IPS-20b (cell line): Measurements from ENCODE around the gene KRTAP26-1.

Source experiments
- H3K27ac ChIP-seq: one replicate; pipeline ENCODE4 v1.5.1; 2013; ENCODE audit warnings: low read length
- H3K27me3 ChIP-seq: 2 replicates; pipeline ENCODE4 v1.6.1; 2013; ENCODE audit warnings: mild to moderate bottlenecking, low read length, inconsistent platforms; ENCODE audit not compliant: insufficient read depth
- H3K36me3 ChIP-seq: 2 replicates; pipeline ENCODE4 v1.6.1; 2013; ENCODE audit warnings: low read depth, mild to moderate bottlenecking, inconsistent platforms, low read length, moderate library complexity; ENCODE audit not compliant: insufficient read depth
- H3K4me1 ChIP-seq: 2 replicates; pipeline ENCODE4 v1.6.1; 2013; ENCODE audit warnings: mild to moderate bottlenecking, control low read depth, inconsistent platforms, low read length, moderate library complexity; ENCODE audit not compliant: insufficient read depth
- H3K4me3 ChIP-seq: 2 replicates; pipeline ENCODE4 v1.5.1; 2013; ENCODE audit warnings: mild to moderate bottlenecking, low read length, inconsistent platforms
- H3K9ac ChIP-seq: 2 replicates; pipeline ENCODE4 v1.6.1; 2013; ENCODE audit warnings: low read depth, mild to moderate bottlenecking, inconsistent platforms, low read length, moderate library complexity
- H3K9me3 ChIP-seq: 2 replicates; pipeline ENCODE4 v1.6.1; 2013; ENCODE audit warnings: mild to moderate bottlenecking, low read depth, low read length, inconsistent platforms; ENCODE audit not compliant: insufficient read depth

The KRTAP26-1 gene

GRCh38 chr21:30320215-30320614 lies at the start of gene KRTAP26-1:
Gene KRTAP26-1, minus strand, starts transcription at chr21:30320315. Its CDS starts 280 bp downstream, at chr21:30320035.
- Histone ChIP-seq H3K4me1 (no peaks in the 10 kb centered on the region), H3K27me3 (no peaks in the 10 kb centered on the region), H3K27ac (no peak within 1 kb of the TSS), H3K9ac (no peak within 1 kb of the TSS), H3K36me3 (no peaks in the 10 kb centered on the region), H3K4me3 (no peak within 1 kb of the TSS), H3K9me3 (no peaks in the 10 kb centered on the region)

GRCh38 chr21:30355906-30356305 lies 35.8 kb upstream of the KRTAP26-1 start:
- H3K9ac ChIP-seq: no peak overlapping the region
- H3K4me3 ChIP-seq: no peak overlapping the region
- no peaks in the 10 kb centered on the region for H3K27me3 ChIP-seq

GRCh38 chr21:30354308-30355005 lies 34.3 kb upstream of the KRTAP26-1 start:
- H3K9me3 ChIP-seq: no peaks in the 10 kb centered on the region
- no peak overlapping the region for H3K4me3 ChIP-seq
- H3K9ac ChIP-seq: no peak overlapping the region

More at GRCh38 chr21:30355906-30356305, 35.8 kb upstream of the KRTAP26-1 start:
- H3K36me3 ChIP-seq: no peaks in the 10 kb centered on the region
- no peak overlapping the region for H3K27ac ChIP-seq
- H3K4me1 ChIP-seq: no peaks in the 10 kb centered on the region
- no peaks in the 10 kb centered on the region for H3K9me3 ChIP-seq

GRCh38 chr21:30351534-30351933 lies 31.4 kb upstream of the KRTAP26-1 start:
- Histone ChIP-seq H3K4me1 (peaks cover 12% of the 10 kb centered on the region; the same call in 1 of the 2 replicates), H3K27ac (no peak overlapping the region), H3K9ac (no peak overlapping the region), H3K27me3 (no peaks in the 10 kb centered on the region), H3K9me3 (no peaks in the 10 kb centered on the region; the same call in 1 of the 2 replicates), H3K36me3 (no peaks in the 10 kb centered on the region), H3K4me3 (no peak overlapping the region)

More at GRCh38 chr21:30354308-30355005, 34.3 kb upstream of the KRTAP26-1 start:
- no peak overlapping the region for H3K27ac ChIP-seq
- no peaks in the 10 kb centered on the region for H3K27me3 ChIP-seq
- peaks cover 6% of the 10 kb centered on the region; the same call in 1 of the 2 replicates for H3K4me1 ChIP-seq
- H3K36me3 ChIP-seq: no peaks in the 10 kb centered on the region

- Histone ChIP-seq H3K4me3 (no peak overlapping the region), H3K4me1 (peaks cover 12% of the 10 kb centered on the region; the same call in 1 of the 2 replicates), H3K9ac (no peak overlapping the region), H3K36me3 (no peaks in the 10 kb centered on the region), H3K27me3 (no peaks in the 10 kb centered on the region), H3K9me3 (no peaks in the 10 kb centered on the region; the same call in 1 of the 2 replicates), H3K27ac (no peak overlapping the region)
Observed at GRCh38 chr21:30349572-30349971, 29.5 kb upstream of the KRTAP26-1 start.

- H3K27ac ChIP-seq: no peak within 1 kb of the TSS
- H3K9ac ChIP-seq: no peak within 1 kb of the TSS
- H3K4me1 ChIP-seq: peaks cover 12% of the 10 kb centered on the region; the same call in 1 of the 2 replicates
- no peak within 1 kb of the TSS for H3K4me3 ChIP-seq
- no peaks in the 10 kb centered on the region for H3K27me3 ChIP-seq
- no peaks in the 10 kb centered on the region; the same call in 1 of the 2 replicates for H3K9me3 ChIP-seq
- H3K36me3 ChIP-seq: no peaks in the 10 kb centered on the region
Observed at GRCh38 chr21:30348506-30348905, 28.4 kb upstream of the KRTAP26-1 start, which contains the start of gene KRTAP23-1. Gene KRTAP23-1, minus strand, starts transcription at chr21:30348606. Its CDS starts 0 bp downstream, at chr21:30348606.

- no peaks in the 10 kb centered on the region for H3K27me3 ChIP-seq
- H3K36me3 ChIP-seq: no peaks in the 10 kb centered on the region
- H3K4me3 ChIP-seq: no peak overlapping the region
- H3K9me3 ChIP-seq: no peaks in the 10 kb centered on the region; the same call in 1 of the 2 replicates
- peaks cover 11% of the 10 kb centered on the region; the same call in 1 of the 2 replicates for H3K4me1 ChIP-seq
- no peak overlapping the region for H3K9ac ChIP-seq
- H3K27ac ChIP-seq: no peak overlapping the region
Observed at GRCh38 chr21:30345014-30345413, 24.9 kb upstream of the KRTAP26-1 start.

- Histone ChIP-seq H3K4me3 (no peak overlapping the region), H3K36me3 (no peaks in the 10 kb centered on the region), H3K9me3 (no peaks in the 10 kb centered on the region), H3K27me3 (no peaks in the 10 kb centered on the region), H3K27ac (no peak overlapping the region), H3K4me1 (no peaks in the 10 kb centered on the region), H3K9ac (no peak overlapping the region)
Observed at GRCh38 chr21:30340714-30341573, 20.8 kb upstream of the KRTAP26-1 start.

- Histone ChIP-seq H3K9ac (no peak overlapping the region), H3K9me3 (no peaks in the 10 kb centered on the region; the same call in 1 of the 2 replicates), H3K27ac (no peak overlapping the region), H3K4me1 (no peaks in the 10 kb centered on the region), H3K27me3 (no peaks in the 10 kb centered on the region), H3K36me3 (no peaks in the 10 kb centered on the region), H3K4me3 (no peak overlapping the region)
Observed at GRCh38 chr21:30338717-30339116, 18.6 kb upstream of the KRTAP26-1 start.

- no peaks in the 10 kb centered on the region; the same call in 1 of the 2 replicates for H3K9me3 ChIP-seq
- H3K27ac ChIP-seq: no peak overlapping the region
- H3K4me1 ChIP-seq: no peaks in the 10 kb centered on the region
- no peak overlapping the region for H3K9ac ChIP-seq
- no peaks in the 10 kb centered on the region for H3K27me3 ChIP-seq
- no peaks in the 10 kb centered on the region for H3K36me3 ChIP-seq
- no peak overlapping the region for H3K4me3 ChIP-seq
Observed at GRCh38 chr21:30337772-30338171, 17.7 kb upstream of the KRTAP26-1 start.

GRCh38 chr21:30337276-30337744 lies 17.2 kb upstream of the KRTAP26-1 start, which contains the start of gene KRTAP27-1:
Gene KRTAP27-1, minus strand, starts transcription at chr21:30337694. Its CDS starts 26 bp downstream, at chr21:30337668.
- H3K27me3 ChIP-seq: no peaks in the 10 kb centered on the region
- no peak within 1 kb of the TSS for H3K9ac ChIP-seq
- no peaks in the 10 kb centered on the region for H3K36me3 ChIP-seq
- H3K4me3 ChIP-seq: no peak within 1 kb of the TSS
- no peaks in the 10 kb centered on the region; the same call in 1 of the 2 replicates for H3K9me3 ChIP-seq
- no peaks in the 10 kb centered on the region for H3K4me1 ChIP-seq
- H3K27ac ChIP-seq: no peak within 1 kb of the TSS
